MCF 10A (cell line): ENCODE data around the gene TGFBR3. TPM values are rescaled to one million over a fixed set of nuclear protein-coding genes. Genes with fewer than 3 reads are reported as not detected.

ENCODE experiments used
- BruUV-seq: library from RNA; stranded (reverse); fragments of 400-500 nt; replicated peaks from 2 replicates; lab custom pipeline; 2021; lab: Mats Ljungman, UMichigan
- CTCF ChIA-PET: fragments of 300-600 bp; sonication (Branson Sonifier 250); formaldehyde crosslinking; extraction: SDS; loops from one replicate; lab custom pipeline; 2021; ENCODE audit warnings: antibody characterized with exemption, inconsistent platforms; lab: Yijun Ruan, JAX
- POLR2A ChIA-PET: fragments of 300-600, 350-650 bp; sonication (Branson Sonifier 250); formaldehyde crosslinking; extraction: SDS; loops from one replicate; lab custom pipeline; 2020; ENCODE audit warnings: antibody characterized with exemption, inconsistent platforms; lab: Yijun Ruan, JAX
- DNase-seq: peaks from one replicate; pipeline ENCODE4 v3.0.0-alpha.2; 2018; ENCODE audit not compliant: unreplicated experiment
- H3K27ac Mint-ChIP-seq: one replicate; pipeline ENCODE4 v1.8.0; 2022; ENCODE audit warnings: mild to moderate bottlenecking, low read depth, mixed read lengths; ENCODE audit not compliant: unreplicated experiment
- H3K27me3 Mint-ChIP-seq: one replicate; pipeline ENCODE4 v1.8.0; 2022; ENCODE audit warnings: mixed read lengths; ENCODE audit not compliant: insufficient read depth, unreplicated experiment
- H3K36me3 Mint-ChIP-seq: one replicate; pipeline ENCODE4 v1.8.0; 2022; ENCODE audit warnings: mild to moderate bottlenecking, moderate library complexity, mixed read lengths; ENCODE audit not compliant: insufficient read depth, unreplicated experiment
- H3K4me1 Mint-ChIP-seq: one replicate; pipeline ENCODE4 v1.8.0; 2022; ENCODE audit warnings: mixed read lengths; ENCODE audit not compliant: insufficient read depth, unreplicated experiment
- H3K4me3 Mint-ChIP-seq: one replicate; pipeline ENCODE4 v1.8.0; 2022; ENCODE audit warnings: mild to moderate bottlenecking, moderate library complexity, mixed read lengths; ENCODE audit not compliant: unreplicated experiment
- H3K9me3 Mint-ChIP-seq: one replicate; pipeline ENCODE4 v1.8.0; 2022; ENCODE audit warnings: mixed read lengths; ENCODE audit not compliant: unreplicated experiment
- intact Hi-C: fragments of 100-400 bp; cut with micrococcal nuclease; formaldehyde crosslinking; loops from 2 replicates; pipeline ENCODE4 v1.14.1; 2022
- total RNA-seq: library from RNA; stranded (reverse); gene quantifications from 2 replicates; pipeline ENCODE4 v1.2.3, GENCODE V29; 2022
- TF ChIP-seq, protein P1 (sequence below): fragments of 200-600 bp; IDR thresholded peaks from one replicate; pipeline ENCODE4 v1.8.0; 2022; ENCODE audit warnings: antibody characterized with exemption, mild to moderate bottlenecking; ENCODE audit not compliant: unreplicated experiment

TGFBR3 gene
- total RNA-seq, 1 experiment from 2014 or later, result 12.0 TPM

DNA sequence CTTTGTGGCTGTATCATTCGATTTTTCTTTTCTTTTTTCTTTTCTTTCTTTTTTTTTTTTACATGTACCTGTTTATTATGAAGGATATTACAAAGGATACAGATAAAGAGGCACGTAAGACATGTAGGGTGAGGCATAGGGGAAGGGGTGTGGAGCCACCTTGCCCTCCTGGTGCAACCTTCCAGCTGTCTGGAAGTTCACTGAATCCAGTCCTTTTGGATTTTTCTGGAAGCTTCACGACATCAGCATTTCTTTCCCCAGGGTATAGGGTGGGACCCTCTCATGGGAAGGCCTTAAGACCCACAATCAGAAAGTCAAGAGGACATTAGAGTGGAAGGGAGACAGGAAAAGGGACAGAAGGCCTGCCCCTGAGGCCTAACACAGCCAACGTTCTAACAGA is 30.1 kb upstream of the TGFBR3 start:
- no peak for DNase-seq
- H3K36me3 Mint-ChIP-seq, result no peaks in the 10 kb centered on the region
- no peaks in the 10 kb centered on the region for H3K9me3 Mint-ChIP-seq
- H3K27me3 Mint-ChIP-seq, result no peaks in the 10 kb centered on the region
- intact Hi-C loops, result no loop called here
- no peak overlapping the region for H3K27ac Mint-ChIP-seq
- peaks cover 6% of the 10 kb centered on the region for H3K4me1 Mint-ChIP-seq
- ChIA-PET CTCF (interaction anchor here (0.6 to 1.6 kb wide), 4 partner anchors 11 to 403 kb away, joined by 3 to 5 read pairs (median 4); no protein-coding TSS in a partner anchor), POLR2A (no interaction called here)
- H3K4me3 Mint-ChIP-seq, result no peak overlapping the region
- TF ChIP-seq, protein P1, sequence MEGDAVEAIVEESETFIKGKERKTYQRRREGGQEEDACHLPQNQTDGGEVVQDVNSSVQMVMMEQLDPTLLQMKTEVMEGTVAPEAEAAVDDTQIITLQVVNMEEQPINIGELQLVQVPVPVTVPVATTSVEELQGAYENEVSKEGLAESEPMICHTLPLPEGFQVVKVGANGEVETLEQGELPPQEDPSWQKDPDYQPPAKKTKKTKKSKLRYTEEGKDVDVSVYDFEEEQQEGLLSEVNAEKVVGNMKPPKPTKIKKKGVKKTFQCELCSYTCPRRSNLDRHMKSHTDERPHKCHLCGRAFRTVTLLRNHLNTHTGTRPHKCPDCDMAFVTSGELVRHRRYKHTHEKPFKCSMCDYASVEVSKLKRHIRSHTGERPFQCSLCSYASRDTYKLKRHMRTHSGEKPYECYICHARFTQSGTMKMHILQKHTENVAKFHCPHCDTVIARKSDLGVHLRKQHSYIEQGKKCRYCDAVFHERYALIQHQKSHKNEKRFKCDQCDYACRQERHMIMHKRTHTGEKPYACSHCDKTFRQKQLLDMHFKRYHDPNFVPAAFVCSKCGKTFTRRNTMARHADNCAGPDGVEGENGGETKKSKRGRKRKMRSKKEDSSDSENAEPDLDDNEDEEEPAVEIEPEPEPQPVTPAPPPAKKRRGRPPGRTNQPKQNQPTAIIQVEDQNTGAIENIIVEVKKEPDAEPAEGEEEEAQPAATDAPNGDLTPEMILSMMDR, result no peak
- BruUV-seq, result no TSS peak

GRCh38 chr1:91913018-91913417 is 27.1 kb upstream of the TGFBR3 start:
- intact Hi-C loops, result no loop called here
- H3K4me3 Mint-ChIP-seq, result no peak overlapping the region
- H3K27ac Mint-ChIP-seq, result no peak overlapping the region
- BruUV-seq, result no TSS peak
- no peaks in the 10 kb centered on the region for H3K9me3 Mint-ChIP-seq
- ChIA-PET CTCF (interaction anchor here (0.6 kb wide), 1 partner anchor 227 kb away, joined by 3 read pairs; no protein-coding TSS in a partner anchor), POLR2A (interaction anchor here (0.9 kb wide), 1 partner anchor 26 kb away, joined by 4 read pairs; no protein-coding TSS in a partner anchor)
- no peaks in the 10 kb centered on the region for H3K27me3 Mint-ChIP-seq
- TF ChIP-seq, protein P1, result no peak
- no peak for DNase-seq
- H3K36me3 Mint-ChIP-seq, result no peaks in the 10 kb centered on the region
- H3K4me1 Mint-ChIP-seq, result peaks cover 6% of the 10 kb centered on the region

DNA sequence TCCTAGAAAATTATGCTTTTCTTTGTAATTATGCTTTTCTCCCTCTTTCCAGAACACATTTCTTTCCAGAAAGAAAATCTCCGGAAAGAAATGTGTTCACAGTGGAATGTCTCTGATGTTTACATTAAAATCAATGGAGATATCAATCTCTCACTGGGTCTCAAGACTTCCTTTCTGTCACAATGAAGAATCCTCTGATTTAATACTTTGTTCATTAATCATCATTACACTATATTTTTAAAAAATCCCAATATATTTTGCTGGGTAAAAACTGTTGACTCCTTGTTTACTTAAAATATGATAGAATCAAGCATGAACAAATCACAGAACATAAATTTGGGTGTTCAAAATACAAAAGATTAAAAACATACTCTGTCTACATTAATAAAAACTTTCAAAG is 26.3 kb upstream of the TGFBR3 start:
- intact Hi-C loops, result no loop called here
- ChIA-PET CTCF (no interaction called here), POLR2A (no interaction called here)
- Mint-ChIP-seq H3K9me3 (no peaks in the 10 kb centered on the region), H3K36me3 (no peaks in the 10 kb centered on the region), H3K27me3 (no peaks in the 10 kb centered on the region), H3K4me3 (no peak overlapping the region), H3K4me1 (peaks cover 6% of the 10 kb centered on the region), H3K27ac (no peak overlapping the region)
- BruUV-seq, result no TSS peak
- TF ChIP-seq, protein P1, result no peak
- DNase-seq, result no peak

- H3K27ac Mint-ChIP-seq, result no peak overlapping the region
- no peak for DNase-seq
- H3K9me3 Mint-ChIP-seq, result no peaks in the 10 kb centered on the region
- H3K27me3 Mint-ChIP-seq, result no peaks in the 10 kb centered on the region
- ChIA-PET POLR2A (interaction anchor here (0.6 to 2.5 kb wide), 10 partner anchors 10 to 371 kb away, joined by 3 to 28 read pairs (median 6); partner anchors contain the start of gene TGFBR3), CTCF (interaction anchor here (0.5 to 1.7 kb wide), 6 partner anchors 10 to 393 kb away, joined by 3 to 9 read pairs (median 4); no protein-coding TSS in a partner anchor)
- no peaks in the 10 kb centered on the region for H3K36me3 Mint-ChIP-seq
- no TSS peak for BruUV-seq
- peaks cover 11% of the 10 kb centered on the region for H3K4me1 Mint-ChIP-seq
- TF ChIP-seq, protein P1, result no peak
- H3K4me3 Mint-ChIP-seq, result no peak overlapping the region
- intact Hi-C loops, result no loop called here
Observed at GRCh38 chr1:91901231-91901630, 15.3 kb upstream of the TGFBR3 start.
